Immature natural killer cell (primary cell): ENCODE data around the gene CARM1. TPM values are rescaled to one million over a fixed set of nuclear protein-coding genes. Genes with fewer than 3 reads are reported as not detected.

Source experiments
- DNase-seq, 3 donors: peaks; one replicate each; pipeline ENCODE4 v3.0.0; 2022; ENCODE audit warnings: mixed read lengths in 1 of 3
- H3K27ac Mint-ChIP-seq, 6 donors: one replicate each; pipeline ENCODE4 v1.8.0; 2020; ENCODE audit warnings: mixed read lengths in 6 of 6, mild to moderate bottlenecking in 5 of 6, inconsistent platforms in 4 of 6, moderate library complexity in 3 of 6
- H3K27me3 Mint-ChIP-seq, 3 donors: one replicate each; pipeline ENCODE4 v1.8.0; 2020 to 2021; ENCODE audit warnings: low read depth in 3 of 3, mild to moderate bottlenecking in 3 of 3, mixed read lengths in 3 of 3, moderate library complexity in 3 of 3, inconsistent platforms in 1 of 3
- H3K36me3 Mint-ChIP-seq, 3 donors: one replicate each; pipeline ENCODE4 v1.8.0; 2020; ENCODE audit warnings: mixed read lengths in 3 of 3, inconsistent platforms in 2 of 3, mild to moderate bottlenecking in 2 of 3
- H3K4me1 Mint-ChIP-seq, 2 donors: one replicate each; pipeline ENCODE4 v1.8.0; 2020; ENCODE audit warnings: inconsistent platforms in 2 of 2, mild to moderate bottlenecking in 2 of 2, mixed read lengths in 2 of 2, moderate library complexity in 1 of 2
- H3K4me3 Mint-ChIP-seq, 5 donors: one replicate each; pipeline ENCODE4 v1.8.0; 2020; ENCODE audit warnings: mild to moderate bottlenecking in 5 of 5, mixed read lengths in 5 of 5, inconsistent platforms in 3 of 5, moderate library complexity in 3 of 5
- H3K9me3 Mint-ChIP-seq, 6 donors: one replicate each; pipeline ENCODE4 v1.8.0; 2020; ENCODE audit warnings: mild to moderate bottlenecking in 6 of 6, mixed read lengths in 6 of 6, inconsistent platforms in 4 of 6, moderate library complexity in 3 of 6
- polyA plus RNA-seq, 3 donors: library from polyadenylated mRNA; unstranded; fragments of 300-500 nt; fragmentation: Illumina TruSeq; gene quantifications; one replicate each; pipeline ENCODE4 v1.2.3, GENCODE V29; 2021

The CARM1 gene
- polyA plus RNA-seq, 3 donors from 2014 or later = 0.26 to 0.83 (median 0.29) TPM

DNA sequence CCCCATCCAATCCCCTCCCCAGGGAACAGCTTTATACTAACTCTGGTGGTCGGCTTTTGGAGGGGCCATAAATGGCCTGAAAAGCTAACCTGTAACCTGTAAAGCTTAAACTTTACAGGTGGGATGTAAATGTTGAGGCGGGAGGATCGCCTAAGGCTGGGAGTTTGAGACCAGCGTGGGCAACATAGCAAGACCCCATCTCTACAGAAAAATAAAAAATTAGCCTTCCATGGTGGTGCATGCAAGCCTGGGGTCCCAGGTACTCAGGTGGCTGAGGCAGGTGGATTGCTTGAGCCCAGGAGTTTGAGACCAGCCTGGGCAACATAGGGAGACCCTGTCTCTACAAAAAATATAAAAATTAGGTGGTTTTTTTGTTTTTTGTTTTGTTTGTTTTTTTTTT is 18.5 kb downstream of the CARM1 start:
- H3K9me3 Mint-ChIP-seq = no peaks in the 10 kb centered on the region
- no peaks in the 10 kb centered on the region for H3K27me3 Mint-ChIP-seq
- DNase-seq = no peak
- peaks cover 0 to 2% of the 10 kb centered on the region in 2 donors for H3K4me1 Mint-ChIP-seq
- no peaks in the 10 kb centered on the region for H3K36me3 Mint-ChIP-seq
- H3K27ac Mint-ChIP-seq = no peak overlapping the region
- no peak overlapping the region for H3K4me3 Mint-ChIP-seq

DNA sequence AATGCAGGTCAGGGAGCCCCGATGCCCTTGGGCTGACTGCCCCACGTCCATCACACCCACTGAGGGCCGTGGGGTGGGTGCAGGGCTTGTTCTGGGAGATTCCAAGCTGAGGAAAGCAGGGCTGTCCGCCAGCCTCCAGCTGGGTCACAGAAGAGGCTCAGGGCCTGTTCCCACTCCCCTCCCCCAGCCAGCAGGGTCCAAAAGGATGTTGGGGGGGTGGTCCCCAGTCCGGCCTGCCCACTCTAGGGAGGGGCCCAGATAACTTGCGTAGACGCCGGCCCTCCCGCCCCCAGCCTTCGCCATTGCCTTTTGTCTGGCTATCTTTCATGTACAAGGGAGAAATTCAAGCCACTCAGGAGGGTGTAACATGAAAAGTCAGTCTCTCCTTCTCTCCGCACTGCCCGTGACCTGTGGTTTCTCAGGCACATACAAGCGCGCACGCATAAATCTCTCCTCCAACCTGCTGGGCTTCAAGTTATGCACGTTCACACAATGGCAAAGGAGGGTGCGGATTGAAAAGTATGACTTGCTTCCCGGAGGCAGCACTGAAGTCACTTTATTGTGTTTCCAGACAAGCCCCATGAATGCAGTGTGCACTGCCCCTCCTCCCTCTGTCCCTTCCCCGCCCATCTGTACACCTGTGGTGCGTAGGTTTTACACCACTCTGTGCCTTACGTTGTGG is 20.2 kb downstream of the CARM1 start:
- no peak overlapping the region for H3K27ac Mint-ChIP-seq
- no peaks in the 10 kb centered on the region for H3K36me3 Mint-ChIP-seq
- peaks cover 0 to under 1% of the 10 kb centered on the region in 2 donors for H3K4me1 Mint-ChIP-seq
- DNase-seq = no peak
- H3K9me3 Mint-ChIP-seq = no peaks in the 10 kb centered on the region
- no peak overlapping the region for H3K4me3 Mint-ChIP-seq
- no peaks in the 10 kb centered on the region for H3K27me3 Mint-ChIP-seq

DNA sequence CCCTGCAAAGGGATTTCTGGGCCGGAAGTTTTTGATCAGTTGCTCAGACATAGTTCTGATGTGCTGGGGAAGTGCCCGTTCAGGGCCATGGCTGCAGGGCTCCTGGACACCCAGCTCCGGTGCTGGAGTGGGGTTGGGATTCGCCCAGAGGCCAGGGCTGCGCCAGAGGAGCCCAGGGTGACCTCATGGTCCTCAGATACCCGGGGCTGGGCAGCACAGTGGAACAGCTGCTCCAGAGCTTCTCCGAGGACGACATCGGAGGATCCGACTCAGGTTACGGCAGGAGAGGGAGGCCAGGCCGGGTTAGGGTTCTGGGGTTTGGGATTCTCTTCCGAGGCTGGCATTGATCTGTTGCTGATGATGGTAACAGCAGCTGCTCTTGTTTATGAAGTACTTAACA is 20.9 kb downstream of the CARM1 start:
- H3K36me3 Mint-ChIP-seq = no peaks in the 10 kb centered on the region
- no peak overlapping the region for H3K27ac Mint-ChIP-seq
- H3K4me1 Mint-ChIP-seq = peaks cover 3 to 8% of the 10 kb centered on the region in 2 donors
- H3K4me3 Mint-ChIP-seq = no peak overlapping the region
- no peak for DNase-seq
- no peaks in the 10 kb centered on the region for H3K27me3 Mint-ChIP-seq
- no peaks in the 10 kb centered on the region for H3K9me3 Mint-ChIP-seq

DNA sequence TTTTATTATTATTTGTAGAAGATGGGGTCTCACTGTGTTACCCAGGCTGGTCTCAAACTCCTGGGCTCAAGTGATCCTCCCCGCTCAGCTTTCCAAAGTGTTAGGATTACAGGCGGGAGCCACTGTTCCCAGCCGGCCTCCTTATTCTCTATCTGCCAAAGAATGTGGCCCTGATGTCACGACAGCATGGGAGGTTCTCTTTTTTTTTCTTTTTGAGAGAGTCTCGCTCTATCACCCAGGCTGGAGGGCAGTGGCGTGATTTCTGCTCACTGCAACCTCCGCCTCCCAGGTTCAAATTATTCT is 23.5 kb downstream of the CARM1 start:
- Mint-ChIP-seq H3K27ac (no peak overlapping the region), H3K27me3 (peaks cover 0 to 2% (median 0%) of the 10 kb centered on the region in 3 donors), H3K4me1 (peaks cover 3 to 8% of the 10 kb centered on the region in 2 donors), H3K36me3 (no peaks in the 10 kb centered on the region), H3K9me3 (no peaks in the 10 kb centered on the region), H3K4me3 (no peak overlapping the region)
- DNase-seq = no peak

DNA sequence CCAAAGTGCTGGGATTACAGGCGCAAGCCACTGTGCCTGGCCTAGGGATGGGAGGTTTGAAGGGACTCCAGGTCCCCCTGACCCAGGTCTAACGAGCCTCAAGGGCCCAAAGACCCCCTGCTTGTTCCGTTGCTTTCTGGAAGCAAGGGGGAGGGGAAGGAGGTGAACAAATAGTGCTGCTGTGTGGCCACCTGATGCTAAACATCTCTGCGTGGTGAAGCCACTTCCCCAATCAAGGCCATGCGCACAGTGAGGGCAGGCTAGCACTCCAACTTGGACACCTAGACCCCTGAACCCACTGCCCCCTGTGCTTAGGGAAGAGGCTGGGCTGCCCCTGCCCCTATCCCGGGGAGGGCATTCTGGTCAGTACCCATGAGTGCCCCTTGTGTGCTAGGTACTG is 24.0 kb downstream of the CARM1 start:
- Mint-ChIP-seq H3K27ac (no peak overlapping the region), H3K4me3 (no peak overlapping the region)

DNA sequence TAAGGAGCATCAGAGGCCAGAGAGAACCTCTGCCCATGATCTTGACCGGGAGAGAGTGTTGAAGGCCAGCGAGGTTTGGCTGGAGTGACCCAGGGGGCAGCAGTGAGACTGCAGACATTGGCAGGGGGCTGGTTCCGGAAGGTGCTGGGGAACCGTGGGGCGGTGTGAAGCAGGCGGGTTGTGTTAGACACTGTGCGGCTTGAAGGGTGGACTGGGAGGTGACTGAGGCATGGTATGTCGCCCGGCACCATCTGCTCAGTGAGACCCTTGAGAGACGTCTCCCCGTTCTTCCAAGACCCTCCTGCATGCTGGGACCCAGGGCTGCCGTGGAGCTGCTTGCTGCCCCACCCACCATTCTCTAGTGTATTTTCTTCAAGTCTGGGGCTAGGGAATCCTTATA is 24.6 kb downstream of the CARM1 start:
- Mint-ChIP-seq H3K27me3 (peaks cover 0 to 2% (median 0%) of the 10 kb centered on the region in 3 donors), H3K4me1 (peaks cover 3 to 8% of the 10 kb centered on the region in 2 donors), H3K27ac (peak overlapping the region in 1 of 6 donors; percentile 75), H3K36me3 (no peaks in the 10 kb centered on the region), H3K4me3 (no peak overlapping the region), H3K9me3 (no peaks in the 10 kb centered on the region)
- no peak for DNase-seq

More for the DNA sequence above, 24.0 kb downstream of the CARM1 start:
- no peaks in the 10 kb centered on the region for H3K36me3 Mint-ChIP-seq
- H3K27me3 Mint-ChIP-seq = peaks cover 0 to 2% (median 0%) of the 10 kb centered on the region in 3 donors
- no peaks in the 10 kb centered on the region for H3K9me3 Mint-ChIP-seq
- no peak for DNase-seq
- H3K4me1 Mint-ChIP-seq = peaks cover 3 to 8% of the 10 kb centered on the region in 2 donors

DNA sequence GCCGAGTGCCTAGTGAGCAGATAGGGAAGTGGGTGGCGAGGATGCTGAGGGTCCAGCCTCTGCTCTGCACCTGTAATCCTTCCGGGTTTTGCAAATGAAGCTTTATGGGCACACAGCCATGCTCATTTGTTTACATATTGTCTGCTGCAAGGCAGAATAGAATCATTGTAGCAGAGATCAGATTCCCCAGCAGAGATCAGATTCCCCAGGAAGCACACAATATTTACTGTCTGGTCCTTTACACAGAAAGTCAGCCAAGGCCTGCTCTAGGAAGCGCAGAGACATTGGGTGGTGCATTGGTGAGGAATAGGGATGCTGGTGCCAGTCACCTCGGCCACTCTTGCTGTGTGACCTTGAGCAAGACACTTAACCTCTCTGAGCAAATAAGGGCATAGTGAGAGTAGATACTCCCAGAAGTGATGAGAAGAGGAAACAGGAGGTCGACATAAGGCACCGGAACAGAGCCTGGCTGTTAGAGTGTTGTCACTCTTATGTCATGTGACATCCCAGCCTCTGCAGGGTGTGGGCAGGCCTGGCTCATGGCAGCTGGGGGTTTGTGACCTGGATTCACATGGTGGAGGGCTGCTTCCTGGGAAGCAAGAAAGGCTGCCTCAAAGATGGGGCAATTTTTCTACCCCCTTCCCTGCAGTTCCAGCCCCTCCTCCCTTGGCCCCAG is 25.6 kb downstream of the CARM1 start:
- Mint-ChIP-seq H3K9me3 (no peaks in the 10 kb centered on the region), H3K4me3 (no peak overlapping the region), H3K27ac (peak overlapping the region in 1 of 6 donors; percentile 53), H3K27me3 (peaks cover 0 to 2% (median 0%) of the 10 kb centered on the region in 3 donors), H3K36me3 (no peaks in the 10 kb centered on the region), H3K4me1 (peaks cover 3 to 8% of the 10 kb centered on the region in 2 donors)
- DNase-seq = no peak

DNA sequence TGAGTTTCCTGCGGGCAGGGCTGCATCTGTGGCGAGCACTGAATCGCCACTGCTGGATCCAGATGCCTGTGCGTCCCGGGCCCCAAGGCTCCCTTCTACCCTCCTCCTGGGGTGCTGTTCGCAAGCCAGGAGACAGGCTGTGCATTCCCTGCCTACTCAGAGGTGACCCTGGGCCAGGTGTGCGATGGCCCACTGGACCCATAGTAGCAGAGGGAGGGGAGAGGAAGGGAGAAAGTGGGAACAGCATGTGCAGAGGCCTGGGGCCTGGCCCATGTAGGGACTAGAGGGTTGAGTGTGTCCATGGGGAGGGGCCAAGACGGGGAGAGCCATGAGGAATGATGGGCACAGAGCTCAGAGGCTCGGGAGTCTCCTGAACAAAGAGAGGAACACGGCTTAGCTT is 27.3 kb downstream of the CARM1 start:
- peaks cover 0 to 2% (median 0%) of the 10 kb centered on the region in 3 donors for H3K27me3 Mint-ChIP-seq
- no peaks in the 10 kb centered on the region for H3K9me3 Mint-ChIP-seq
- H3K27ac Mint-ChIP-seq = no peak overlapping the region
- DNase-seq = no peak
- H3K4me3 Mint-ChIP-seq = no peak overlapping the region
- peaks cover 3 to 8% of the 10 kb centered on the region in 2 donors for H3K4me1 Mint-ChIP-seq
- no peaks in the 10 kb centered on the region for H3K36me3 Mint-ChIP-seq

DNA sequence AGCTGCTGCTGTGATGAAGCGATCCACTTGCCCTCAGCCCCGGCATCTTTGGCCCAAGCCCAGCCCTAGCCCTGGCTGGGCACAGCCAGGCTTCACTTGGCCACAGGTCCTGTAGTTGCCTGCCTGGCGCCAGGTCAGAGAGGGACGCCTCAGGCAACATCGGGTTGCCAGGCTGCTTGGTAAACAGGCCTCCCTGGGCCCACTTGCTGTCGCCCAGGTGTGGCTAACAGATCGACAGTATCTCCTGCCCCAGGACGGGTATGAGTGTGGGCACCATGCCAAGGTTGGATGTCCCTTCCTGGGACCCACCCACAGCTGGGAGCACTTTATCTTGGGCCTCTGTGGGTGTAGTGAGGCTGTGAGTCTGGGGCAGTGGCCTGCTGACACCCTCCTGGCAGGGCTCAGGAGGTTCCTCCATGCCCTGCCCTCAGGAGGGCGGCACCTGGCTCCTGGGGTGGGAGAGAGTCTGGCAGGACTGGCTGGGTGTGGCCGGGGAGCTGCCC is 27.8 kb downstream of the CARM1 start:
- DNase-seq = no peak
- Mint-ChIP-seq H3K9me3 (no peaks in the 10 kb centered on the region), H3K4me3 (no peak overlapping the region), H3K36me3 (no peaks in the 10 kb centered on the region), H3K27ac (no peak overlapping the region), H3K27me3 (peaks cover 0 to 2% (median 0%) of the 10 kb centered on the region in 3 donors), H3K4me1 (peaks cover 3 to 8% of the 10 kb centered on the region in 2 donors)

DNA sequence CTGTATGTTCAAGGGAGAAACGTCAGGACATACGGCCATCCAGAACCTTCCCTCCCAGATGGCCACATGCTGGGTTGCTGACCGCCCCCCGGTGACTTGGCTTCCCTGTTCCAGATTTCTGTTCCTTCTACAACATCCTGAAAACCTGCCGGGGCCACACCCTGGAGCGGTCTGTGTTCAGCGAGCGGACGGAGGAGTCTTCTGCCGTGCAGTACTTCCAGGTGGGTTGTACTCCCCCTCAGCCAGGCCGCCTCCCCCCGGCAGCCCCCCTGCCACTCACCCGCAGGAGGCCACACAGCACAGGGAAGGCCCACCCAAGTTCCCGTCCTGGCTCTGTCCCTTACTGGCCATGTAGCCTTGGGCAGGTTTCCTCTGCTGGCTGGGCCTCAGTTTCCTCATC is 36.6 kb downstream of the CARM1 start:
- no peak for DNase-seq
- Mint-ChIP-seq H3K27ac (no peak overlapping the region), H3K27me3 (no peaks in the 10 kb centered on the region), H3K9me3 (no peaks in the 10 kb centered on the region), H3K4me1 (no peaks in the 10 kb centered on the region), H3K4me3 (no peak overlapping the region), H3K36me3 (peaks cover 0 to 13% (median 4%) of the 10 kb centered on the region in 3 donors)

DNA sequence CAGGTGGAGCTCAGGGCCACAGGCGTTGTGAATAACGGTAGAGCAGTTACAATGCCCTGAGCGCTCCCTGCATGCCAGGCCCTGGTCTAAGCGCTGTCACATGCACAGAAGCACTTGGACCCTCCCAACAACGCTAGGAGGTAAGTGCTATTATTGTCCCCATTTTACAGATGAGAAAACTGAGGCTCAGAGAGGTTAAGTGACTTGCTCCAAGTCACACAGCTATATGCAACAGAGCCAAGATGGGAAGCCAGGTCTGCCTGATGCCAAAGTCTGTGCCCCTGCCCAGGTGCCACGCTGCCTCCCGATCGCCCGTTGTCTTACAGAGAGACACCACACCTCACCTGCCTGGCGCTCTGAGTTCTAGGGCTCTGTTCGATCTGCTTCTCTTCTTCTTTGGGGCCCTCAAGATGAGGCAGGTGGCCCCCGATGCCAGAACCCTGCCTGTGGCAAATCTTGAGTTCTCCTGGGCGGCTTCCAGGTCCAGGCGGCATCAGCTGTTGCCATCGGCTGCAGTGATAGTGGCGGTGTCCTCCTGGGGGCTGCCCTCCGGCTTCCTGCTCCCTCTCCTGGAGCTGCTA is 37.1 kb downstream of the CARM1 start:
- Mint-ChIP-seq H3K27ac (no peak overlapping the region), H3K9me3 (no peaks in the 10 kb centered on the region), H3K4me1 (no peaks in the 10 kb centered on the region), H3K36me3 (peaks cover 0 to 13% (median 4%) of the 10 kb centered on the region in 3 donors), H3K4me3 (no peak overlapping the region), H3K27me3 (no peaks in the 10 kb centered on the region)
- no peak for DNase-seq

DNA sequence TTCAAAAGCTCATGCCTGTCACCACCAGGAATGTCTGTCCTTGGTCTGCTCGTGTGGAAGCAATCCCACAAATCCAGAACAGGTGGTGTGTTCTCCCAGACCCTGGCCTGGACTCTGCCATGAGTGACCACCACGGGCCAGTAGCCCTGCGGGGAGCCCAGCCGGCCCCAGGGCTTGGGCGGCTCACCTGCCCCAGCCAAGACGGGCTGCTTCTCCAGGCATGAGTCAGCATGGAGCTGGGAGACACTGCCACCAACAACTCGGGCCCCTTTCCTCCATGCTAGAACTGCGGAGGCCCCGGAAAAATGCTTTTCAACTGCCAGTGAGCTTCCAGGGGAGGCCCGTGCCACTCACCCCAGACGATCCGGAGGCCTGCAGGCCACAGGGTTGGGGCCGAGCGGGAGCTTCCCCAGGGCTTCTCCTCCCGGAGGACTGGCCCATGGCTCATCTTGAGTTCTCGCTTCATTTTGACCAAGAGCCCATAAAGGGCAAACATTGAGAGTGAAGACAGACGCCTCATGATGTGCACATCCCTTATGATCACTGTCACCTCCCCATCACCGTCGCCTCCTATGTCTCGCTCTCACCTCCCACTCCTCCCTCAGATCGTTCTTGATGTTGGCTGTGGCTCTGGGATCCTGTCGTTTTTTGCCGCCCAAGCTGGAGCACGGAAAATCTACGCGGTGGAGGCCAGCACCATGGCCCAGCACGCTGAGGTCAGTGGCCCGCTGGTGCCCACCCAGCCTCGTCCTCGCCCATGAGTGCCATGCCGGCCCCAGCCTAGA is 40.4 kb downstream of the CARM1 start:
- H3K36me3 Mint-ChIP-seq = peaks cover 0 to 13% (median 4%) of the 10 kb centered on the region in 3 donors
- no peak for DNase-seq
- H3K9me3 Mint-ChIP-seq = no peaks in the 10 kb centered on the region
- no peak overlapping the region for H3K4me3 Mint-ChIP-seq
- H3K4me1 Mint-ChIP-seq = no peaks in the 10 kb centered on the region
- peaks cover 0 to 1% (median 0%) of the 10 kb centered on the region in 3 donors for H3K27me3 Mint-ChIP-seq
- H3K27ac Mint-ChIP-seq = no peak overlapping the region

DNA sequence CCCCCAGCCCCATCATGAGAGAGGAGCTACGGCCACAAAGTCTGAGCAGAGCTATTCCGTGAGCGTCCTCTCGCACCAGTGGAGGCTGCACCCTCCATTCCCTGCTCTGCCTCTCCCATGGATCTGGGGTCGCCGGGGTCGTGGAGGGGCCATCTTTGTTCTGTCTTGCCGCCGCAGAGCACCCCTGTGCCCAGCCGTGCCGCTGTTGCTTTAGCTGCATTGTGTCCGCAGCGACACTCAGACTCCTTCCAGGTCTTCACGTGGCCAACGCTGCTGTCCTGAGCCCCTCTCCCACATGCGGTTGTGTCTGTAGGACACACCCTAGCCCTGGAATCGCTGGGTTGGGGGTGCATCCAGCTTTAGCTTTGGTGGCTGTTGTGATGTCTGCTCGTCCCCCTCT is 41.3 kb downstream of the CARM1 start:
- Mint-ChIP-seq H3K4me3 (no peak overlapping the region), H3K27me3 (peaks cover 0 to 1% (median 0%) of the 10 kb centered on the region in 3 donors), H3K4me1 (no peaks in the 10 kb centered on the region), H3K36me3 (peaks cover 0 to 13% (median 4%) of the 10 kb centered on the region in 3 donors), H3K9me3 (no peaks in the 10 kb centered on the region), H3K27ac (no peak overlapping the region)
- no peak for DNase-seq
